SK-N-MC (cell line): ENCODE data around the gene TEKTIP1.

Experiments
- DNase-seq: peaks from one replicate; pipeline ENCODE4 v3.0.0-alpha.2; 2011; ENCODE audit warnings: low read depth, low spot score
- H3K27ac ChIP-seq: fragments of 200-600 bp; sonication (generic); 2 replicates; pipeline ENCODE4 v1.5.1; 2016; ENCODE audit warnings: mixed run types
- H3K36me3 ChIP-seq: fragments of 200-600 bp; sonication (generic); 2 replicates; pipeline ENCODE4 v1.6.1; 2017; ENCODE audit warnings: antibody characterized with exemption, low read length, mixed read lengths; ENCODE audit not compliant: insufficient read depth
- H3K4me3 ChIP-seq: fragments of 200-600 bp; sonication (generic); 2 replicates; pipeline ENCODE4 v1.5.1; 2016
- H3K9ac ChIP-seq: fragments of 200-600 bp; sonication (generic); 2 replicates; pipeline ENCODE4 v1.8.0; 2017; ENCODE audit warnings: mixed run types, mixed read lengths; ENCODE audit not compliant: insufficient read length
- H3K9me3 ChIP-seq: fragments of 200-600 bp; sonication (generic); 2 replicates; pipeline ENCODE4 v1.6.1; 2017; ENCODE audit warnings: low read depth, mild to moderate bottlenecking, antibody characterized with exemption, low read length, moderate library complexity, mixed read lengths
- EZH2 ChIP-seq: fragments of 200-600 bp; sonication (generic); IDR thresholded peaks from one replicate; pipeline ENCODE4 v1.6.1; 2017; ENCODE audit warnings: antibody characterized with exemption
- FOXP2 ChIP-seq: optimal IDR thresholded peaks from 2 replicates; pipeline ENCODE3; 2011; ENCODE audit warnings: mild to moderate bottlenecking, moderate library complexity; ENCODE audit not compliant: insufficient read depth; ENCODE audit errors: extremely low read length, control extremely low read depth
- POLR2AphosphoS5 ChIP-seq: IDR thresholded peaks from 2 replicates; pipeline ENCODE4 v1.6.1; 2012; ENCODE audit warnings: mild to moderate bottlenecking, low read depth, low read length, borderline replicate concordance

TEKTIP1 gene

GRCh38 chr19:3586707-3587346 lies 47.9 kb downstream of the TEKTIP1 start:
- no peak for TF ChIP-seq FOXP2
- no peak for TF ChIP-seq EZH2
- TF ChIP-seq POLR2AphosphoS5, result no peak
- Histone ChIP-seq H3K9me3 (no peaks in the 10 kb centered on the region), H3K27ac (no peak overlapping the region), H3K36me3 (no peaks in the 10 kb centered on the region), H3K4me3 (no peak overlapping the region), H3K9ac (no peak overlapping the region)
- DNase-seq, result no peak

GRCh38 chr19:3589439-3589838 lies 50.5 kb downstream of the TEKTIP1 start:
- Histone ChIP-seq H3K27ac (no peak overlapping the region), H3K4me3 (no peak overlapping the region), H3K9ac (no peak overlapping the region), H3K36me3 (no peaks in the 10 kb centered on the region), H3K9me3 (no peaks in the 10 kb centered on the region)
- TF ChIP-seq FOXP2 (no peak), POLR2AphosphoS5 (no peak), EZH2 (no peak)
- DNase-seq, result no peak

- no peak for DNase-seq
- no peaks in the 10 kb centered on the region for H3K36me3 ChIP-seq
- no peak overlapping the region for H3K4me3 ChIP-seq
- no peaks in the 10 kb centered on the region for H3K9me3 ChIP-seq
- no peak overlapping the region for H3K27ac ChIP-seq
- H3K9ac ChIP-seq, result no peak overlapping the region
- TF ChIP-seq POLR2AphosphoS5 (no peak), EZH2 (no peak), FOXP2 (no peak)
Observed at GRCh38 chr19:3589949-3590348, 51.0 kb downstream of the TEKTIP1 start.

GRCh38 chr19:3590991-3591659 lies 52.2 kb downstream of the TEKTIP1 start:
- H3K36me3 ChIP-seq, result no peaks in the 10 kb centered on the region
- no peak overlapping the region for H3K27ac ChIP-seq

GRCh38 chr19:3591876-3592613 lies 53.1 kb downstream of the TEKTIP1 start:
- H3K9ac ChIP-seq, result no peak overlapping the region
- H3K36me3 ChIP-seq, result no peaks in the 10 kb centered on the region
- H3K9me3 ChIP-seq, result no peaks in the 10 kb centered on the region
- H3K27ac ChIP-seq, result no peak overlapping the region
- H3K4me3 ChIP-seq, result no peak overlapping the region
- TF ChIP-seq FOXP2 (no peak), POLR2AphosphoS5 (no peak), EZH2 (no peak)
- DNase-seq, result no peak

More at GRCh38 chr19:3590991-3591659, 52.2 kb downstream of the TEKTIP1 start:
- H3K4me3 ChIP-seq, result no peak overlapping the region
- DNase-seq, result no peak
- no peak for TF ChIP-seq FOXP2
- TF ChIP-seq EZH2, result no peak
- TF ChIP-seq POLR2AphosphoS5, result no peak
- no peaks in the 10 kb centered on the region for H3K9me3 ChIP-seq
- H3K9ac ChIP-seq, result no peak overlapping the region

GRCh38 chr19:3593156-3593555 lies 54.2 kb downstream of the TEKTIP1 start:
- H3K36me3 ChIP-seq, result no peaks in the 10 kb centered on the region
- no peak for TF ChIP-seq EZH2
- TF ChIP-seq POLR2AphosphoS5, result no peak
- TF ChIP-seq FOXP2, result no peak
- DNase-seq, result no peak
- H3K9ac ChIP-seq, result no peak overlapping the region
- no peaks in the 10 kb centered on the region for H3K9me3 ChIP-seq
- no peak overlapping the region for H3K4me3 ChIP-seq
- no peak overlapping the region for H3K27ac ChIP-seq
